ENCODE data around the gene C1QTNF6.
"Not testable (repeated sequence)": the region's sequence is repeated elsewhere in the genome, so short reads cannot be mapped to it uniquely, and the experiment has no call there.

C1QTNF6 gene

DNA sequence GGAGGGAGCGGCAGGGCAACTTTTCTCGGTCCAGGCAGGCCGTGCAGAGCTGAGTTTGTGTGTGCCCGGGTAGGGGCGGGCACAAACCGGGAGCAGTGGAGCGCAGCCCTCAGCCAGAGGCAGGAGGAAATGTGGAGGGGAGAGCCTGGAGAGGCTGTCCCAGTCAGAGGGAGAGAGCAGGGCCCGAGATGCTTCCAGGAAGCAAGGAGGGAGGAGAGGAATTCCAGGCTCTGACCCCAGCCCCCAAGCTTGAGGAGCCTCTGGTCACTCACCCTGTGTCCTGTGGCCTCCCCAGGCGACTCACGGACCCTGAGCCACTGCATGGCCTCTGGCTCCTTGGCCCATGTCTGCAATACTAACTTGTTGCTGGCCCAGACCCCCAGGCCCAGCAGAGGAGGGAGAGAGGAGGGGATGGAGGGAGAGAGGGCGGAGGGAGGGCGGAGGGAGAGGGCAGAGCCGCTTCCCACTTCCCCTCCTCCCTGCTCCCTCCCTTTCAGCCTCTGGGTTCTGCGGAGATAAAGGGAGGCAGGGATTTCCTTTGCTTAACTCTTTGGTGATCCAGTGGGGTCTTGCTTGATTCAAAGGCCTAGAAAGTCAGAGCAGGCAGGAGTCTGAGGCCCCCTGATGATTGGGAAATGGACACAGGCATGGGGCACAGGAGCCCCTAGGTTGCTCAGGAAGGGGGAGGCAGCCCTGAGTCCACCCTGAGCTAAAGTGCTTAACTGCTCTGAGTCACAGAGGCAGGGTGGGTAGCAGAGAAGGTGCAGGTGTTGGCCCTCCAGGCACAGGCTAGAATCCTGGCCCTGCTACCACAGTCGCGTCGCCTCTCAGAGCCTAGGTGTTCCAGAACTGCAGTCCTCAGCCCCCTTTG lies at the start of gene C1QTNF6:
C1QTNF6 (minus strand) TSS at position 357 of the 871 bp plus-strand sequence; CDS start at position 323, 34 bp downstream.
- no peak for DNase-seq (ENCODE audit: low read depth in 1 of 2, low spot score in 1 of 2)

DNA sequence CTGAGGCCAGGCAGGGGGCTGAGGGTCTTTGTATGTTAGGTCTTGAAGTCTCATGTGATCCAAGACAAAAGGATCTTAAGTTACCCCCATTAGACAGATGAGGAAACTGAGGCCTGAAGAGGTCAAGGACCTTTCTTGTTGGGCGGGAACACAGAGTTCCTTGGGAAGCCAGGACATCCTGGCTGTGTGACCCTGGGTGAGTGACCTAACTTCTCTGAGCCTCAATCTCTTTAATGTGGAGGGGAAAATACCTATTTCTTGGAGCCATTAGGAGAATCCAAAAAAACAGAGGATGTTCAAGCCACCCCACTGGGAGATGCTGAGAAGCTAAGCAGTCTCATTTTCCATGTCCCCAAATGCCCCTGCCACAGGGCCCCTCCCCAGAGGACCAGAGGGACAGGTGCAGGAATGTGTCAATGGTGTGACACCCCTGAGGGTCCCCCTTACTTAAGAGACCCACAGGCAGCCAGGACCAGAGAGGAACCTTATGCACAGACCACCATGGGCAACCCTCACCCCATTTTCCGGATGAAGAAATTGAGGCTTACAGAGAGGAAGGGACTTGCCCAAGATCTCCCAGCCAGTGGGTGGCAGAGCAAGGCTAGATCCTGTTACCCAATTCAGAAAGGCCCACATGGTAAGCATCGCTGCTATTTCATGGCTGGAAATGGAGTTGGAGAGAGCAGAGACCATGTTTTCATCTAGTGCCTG lies 48.0 kb upstream of the C1QTNF6 start:
- DNase-seq (ENCODE audit: low read depth in 1 of 2, low spot score in 1 of 2): no peak

DNA sequence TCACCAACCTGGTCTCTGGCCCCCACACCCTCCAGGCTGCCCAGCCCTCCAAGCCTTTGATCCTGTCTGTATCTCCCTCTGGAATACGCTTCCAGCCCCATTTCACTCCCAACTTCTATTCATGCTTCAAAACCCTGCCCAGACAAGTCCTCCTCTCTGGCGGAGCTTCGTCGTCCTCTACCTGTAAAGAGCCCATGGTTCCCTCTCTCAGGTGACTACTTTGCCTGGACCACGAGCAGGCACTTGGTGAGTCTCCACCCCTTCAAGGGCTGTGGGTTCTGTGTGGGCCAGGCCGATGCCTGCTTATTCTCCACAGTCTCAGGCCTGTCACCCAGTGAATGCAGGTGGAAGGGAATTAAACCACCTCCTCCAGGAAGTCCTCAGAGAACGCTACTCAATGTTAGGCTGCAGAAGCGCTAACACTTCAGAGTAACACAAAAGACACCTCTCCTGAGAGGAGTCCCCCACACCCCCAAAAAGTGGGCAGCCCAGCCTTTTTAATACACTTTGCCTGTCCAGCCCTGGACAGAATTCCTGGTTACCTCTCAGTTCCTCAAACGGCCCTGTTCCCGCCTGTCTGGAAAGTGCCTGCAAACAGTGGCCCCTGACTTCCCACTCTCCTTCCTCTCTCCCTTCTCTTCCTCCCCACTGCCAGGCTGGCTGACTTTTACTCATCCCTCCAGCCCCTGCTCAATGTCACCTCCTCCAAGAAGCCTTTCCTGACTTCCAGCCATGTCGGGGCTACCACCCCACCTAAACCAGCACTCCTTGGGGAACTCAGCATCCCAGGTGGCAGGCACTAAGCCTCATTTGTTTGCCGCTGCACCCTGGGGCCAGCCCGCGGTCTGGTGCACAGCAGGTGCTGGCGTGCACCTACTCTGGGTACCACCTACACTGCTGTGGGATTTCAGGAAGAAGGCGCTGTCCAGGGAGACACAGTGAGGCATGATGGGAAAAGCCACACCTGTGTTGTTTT lies 47.0 kb upstream of the C1QTNF6 start:
- no peak for DNase-seq (ENCODE audit: low read depth in 1 of 2, low spot score in 1 of 2)

DNA sequence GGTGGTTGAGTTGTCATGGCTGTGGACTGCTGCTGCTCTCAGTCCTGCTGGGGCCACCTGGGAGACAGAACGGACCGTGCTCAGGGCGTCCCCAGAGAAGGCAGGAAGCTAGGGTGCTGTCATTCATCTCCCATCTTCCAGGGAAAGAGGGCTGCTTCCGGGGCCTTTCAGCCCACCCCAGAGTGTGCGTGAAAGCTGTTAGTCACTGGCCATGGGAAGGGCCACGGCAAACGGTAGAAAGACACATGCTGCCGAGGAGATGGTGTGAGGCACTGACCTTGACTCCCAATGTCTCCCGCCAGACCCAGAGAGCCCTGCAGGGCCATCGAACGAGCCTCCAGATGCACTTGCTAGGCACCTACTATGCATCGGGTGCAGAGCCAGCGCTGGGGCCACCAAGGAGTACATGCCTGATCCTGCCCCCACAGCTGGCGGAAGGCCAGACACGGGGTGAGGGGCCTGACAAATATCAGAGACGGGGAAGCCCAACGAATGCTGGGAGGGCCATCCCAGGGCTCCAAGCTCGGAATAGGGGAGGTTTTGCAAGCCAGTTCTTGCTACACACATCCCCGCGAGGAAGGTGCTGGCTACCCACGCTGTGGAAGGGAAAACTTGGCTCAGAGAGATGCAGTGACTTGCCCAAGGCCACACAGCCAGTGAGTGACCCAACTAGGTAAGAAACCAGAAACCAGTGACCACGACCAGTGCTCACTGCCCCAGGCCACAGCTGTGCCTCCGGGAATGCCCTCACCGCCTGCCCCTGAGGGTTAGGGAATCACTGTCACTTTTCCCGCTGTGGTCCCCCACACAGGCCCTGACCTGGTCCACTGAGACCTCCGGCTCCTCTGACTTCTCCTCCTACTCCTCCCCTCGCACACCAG lies 45.9 kb upstream of the C1QTNF6 start:
- DNase-seq (ENCODE audit: low read depth in 1 of 2, low spot score in 1 of 2): no peak

DNA sequence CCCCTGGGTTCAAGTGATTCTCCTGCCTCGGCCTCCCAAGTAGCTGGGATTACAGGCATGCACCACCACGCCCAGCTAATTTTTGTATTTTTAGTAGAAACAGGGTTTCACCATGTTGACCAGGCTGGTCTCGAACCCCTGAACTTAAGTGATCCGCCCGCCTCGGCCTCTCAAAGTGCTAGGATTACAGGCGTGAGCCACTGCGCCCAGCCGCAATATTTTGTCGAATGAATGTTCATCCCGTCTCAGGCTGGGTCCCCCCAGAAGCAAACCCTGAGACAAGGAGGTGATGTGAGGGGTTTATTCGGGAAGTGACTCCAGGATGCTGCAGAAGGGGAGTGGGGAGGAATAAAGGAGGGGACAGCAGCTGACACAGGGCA lies 45.3 kb upstream of the C1QTNF6 start:
- not testable (repeated sequence) for DNase-seq (ENCODE audit: low read depth in 1 of 2, low spot score in 1 of 2)

DNA sequence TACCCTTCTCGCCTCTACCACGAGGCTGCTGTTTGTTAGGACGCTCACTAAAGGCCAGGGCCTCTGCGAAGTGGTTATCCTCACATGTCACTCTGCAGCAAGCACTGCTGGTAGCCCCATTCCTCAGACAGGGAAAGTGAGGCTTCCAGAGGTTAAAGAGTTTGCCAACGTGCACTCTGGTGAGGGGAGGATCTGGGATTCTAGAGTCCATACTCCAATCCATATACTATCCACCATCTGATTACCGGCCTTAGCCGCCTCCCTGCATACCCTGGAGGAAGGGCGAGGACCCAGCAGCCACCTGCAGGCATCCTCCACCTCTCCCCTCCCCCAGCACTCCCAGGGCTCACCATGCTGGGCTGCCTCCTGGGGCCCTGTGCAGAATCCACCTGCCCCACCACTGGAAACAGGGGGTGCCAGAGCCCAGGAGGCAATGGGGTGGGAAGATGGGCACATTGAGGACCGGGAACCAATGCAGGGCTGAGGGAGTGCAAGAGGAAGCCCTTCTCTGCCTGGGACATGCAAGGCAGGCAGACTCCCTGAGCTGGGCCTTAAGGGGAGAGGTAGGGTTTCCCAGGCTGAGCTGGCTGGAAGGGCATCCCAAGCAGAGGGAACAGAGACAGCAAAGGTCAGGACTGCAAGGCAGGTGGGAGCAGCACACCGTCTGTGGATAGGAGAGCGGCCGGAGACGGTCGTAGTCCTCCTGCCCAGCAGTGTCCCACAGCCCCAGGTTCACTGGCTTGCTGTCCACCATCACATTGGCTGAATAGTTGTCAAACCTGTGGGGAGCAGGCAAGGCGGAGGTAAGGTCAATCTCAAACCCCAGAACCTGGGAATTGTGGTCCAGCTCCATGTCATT lies 44.3 kb upstream of the C1QTNF6 start:
- DNase-seq (ENCODE audit: low read depth in 1 of 2, low spot score in 1 of 2): no peak

DNA sequence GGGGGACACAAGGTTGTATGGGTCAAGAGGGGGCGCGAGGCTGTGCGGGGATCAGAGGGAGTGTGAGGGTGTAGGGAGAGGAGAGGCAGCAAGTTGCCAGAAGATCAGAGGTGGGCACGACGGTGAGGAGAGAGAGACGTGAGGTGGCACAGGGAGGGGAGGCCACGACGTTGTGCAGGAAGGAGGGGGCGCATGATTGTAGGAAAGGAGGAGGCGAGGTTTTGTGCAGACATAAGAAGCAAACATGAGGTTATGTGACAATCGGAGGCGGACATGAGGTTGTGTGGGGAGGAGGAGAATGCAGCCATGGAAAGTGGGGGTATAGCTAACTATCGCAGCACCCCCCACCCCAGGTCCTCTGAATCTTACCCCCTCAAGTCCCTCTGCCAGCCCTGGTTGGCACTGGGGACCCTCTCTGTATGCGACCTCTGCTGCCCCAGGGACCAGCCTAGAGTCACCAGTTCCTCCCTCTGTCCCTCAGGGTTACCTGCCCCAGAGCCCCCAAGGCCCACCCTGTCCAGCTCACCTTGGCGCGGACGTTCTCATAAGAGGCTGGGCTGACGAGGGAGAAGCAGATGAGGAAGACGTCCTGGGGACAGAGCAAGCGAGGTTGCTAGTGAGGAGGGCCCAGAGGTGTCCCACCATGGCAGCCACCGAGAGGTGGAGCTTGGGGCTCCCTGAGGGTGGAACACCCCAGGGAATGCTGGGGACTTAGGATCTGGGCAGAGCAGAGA lies 43.5 kb upstream of the C1QTNF6 start:
- DNase-seq (ENCODE audit: low read depth in 1 of 2, low spot score in 1 of 2): no peak

DNA sequence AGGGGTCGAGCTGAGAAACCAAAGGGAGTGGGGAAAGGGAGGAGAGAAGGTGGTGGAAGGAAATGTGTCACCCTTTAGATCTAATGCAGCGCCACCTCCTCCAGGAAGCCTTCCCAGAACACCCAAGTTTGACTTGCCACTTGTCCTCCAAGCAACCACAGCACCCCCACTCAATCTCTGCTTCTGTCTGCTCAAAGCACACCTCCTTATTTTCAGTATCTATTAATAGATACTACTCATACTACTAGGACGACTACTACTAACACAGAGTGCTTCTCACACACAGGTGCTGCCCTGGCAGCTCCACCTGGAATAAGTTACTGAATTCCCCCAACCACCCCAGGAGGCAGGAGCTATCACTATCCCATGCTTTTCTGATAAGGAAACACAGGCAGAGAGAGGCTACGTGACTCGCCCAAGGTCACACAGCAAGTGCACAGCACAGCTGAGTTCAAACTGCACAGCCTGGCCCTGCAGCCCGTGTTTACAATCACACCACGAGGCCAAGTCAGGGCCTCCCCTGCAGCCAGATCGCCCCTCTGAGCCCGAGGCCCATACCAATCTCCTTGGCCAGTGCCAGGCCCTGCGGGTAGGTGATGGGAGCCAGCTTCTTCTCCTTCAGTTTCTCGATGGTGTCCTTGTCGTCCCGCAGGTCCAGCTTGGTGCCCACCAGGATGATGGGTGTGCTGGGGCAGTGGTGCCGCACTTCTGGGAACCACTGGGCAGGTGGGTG lies 42.8 kb upstream of the C1QTNF6 start:
- no peak for DNase-seq (ENCODE audit: low read depth in 1 of 2, low spot score in 1 of 2)

DNA sequence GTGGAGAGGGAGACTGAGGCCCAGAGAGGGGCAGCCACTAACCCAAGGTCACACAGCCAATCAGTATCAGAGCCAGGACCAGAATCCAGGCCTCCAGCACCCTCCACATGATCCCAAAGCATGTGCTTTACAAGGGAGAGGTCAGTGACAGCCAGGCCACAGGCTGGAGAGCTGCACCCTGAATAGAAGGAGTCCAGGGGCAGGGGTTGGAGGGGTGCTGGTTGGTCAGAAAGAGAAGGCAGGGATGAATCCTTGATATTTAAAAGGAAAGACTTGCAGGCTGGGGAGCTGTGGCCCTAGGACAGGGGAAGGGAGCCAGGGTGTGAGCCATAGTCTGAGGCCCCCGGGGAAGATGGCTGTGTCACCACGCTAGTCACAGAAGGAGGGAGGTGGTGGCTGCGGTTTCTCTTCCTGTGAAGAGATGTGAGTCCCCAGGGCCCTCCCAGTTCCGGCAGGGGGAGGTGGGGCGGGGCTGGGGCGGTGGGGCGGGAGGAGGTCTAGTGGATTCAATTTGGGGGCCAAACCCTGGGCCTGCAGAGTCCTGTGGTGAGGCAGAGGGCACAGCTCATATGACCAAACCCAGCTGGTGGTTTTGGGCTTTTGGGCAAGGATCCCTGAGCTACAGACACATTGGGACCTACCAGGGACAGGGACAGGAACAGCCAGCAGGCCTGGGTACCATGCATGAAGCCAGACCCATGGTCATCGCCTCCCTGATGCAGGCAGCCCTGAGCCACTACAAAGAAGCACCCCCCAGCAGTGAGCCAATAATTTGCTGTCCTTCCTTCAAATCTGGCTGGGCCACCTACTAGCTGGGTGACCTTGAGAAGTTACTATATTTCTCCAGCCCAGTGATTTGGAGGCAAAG lies 42.0 kb upstream of the C1QTNF6 start:
- peak; percentile 77 to 79 for DNase-seq (ENCODE audit: low read depth in 1 of 2, low spot score in 1 of 2)

DNA sequence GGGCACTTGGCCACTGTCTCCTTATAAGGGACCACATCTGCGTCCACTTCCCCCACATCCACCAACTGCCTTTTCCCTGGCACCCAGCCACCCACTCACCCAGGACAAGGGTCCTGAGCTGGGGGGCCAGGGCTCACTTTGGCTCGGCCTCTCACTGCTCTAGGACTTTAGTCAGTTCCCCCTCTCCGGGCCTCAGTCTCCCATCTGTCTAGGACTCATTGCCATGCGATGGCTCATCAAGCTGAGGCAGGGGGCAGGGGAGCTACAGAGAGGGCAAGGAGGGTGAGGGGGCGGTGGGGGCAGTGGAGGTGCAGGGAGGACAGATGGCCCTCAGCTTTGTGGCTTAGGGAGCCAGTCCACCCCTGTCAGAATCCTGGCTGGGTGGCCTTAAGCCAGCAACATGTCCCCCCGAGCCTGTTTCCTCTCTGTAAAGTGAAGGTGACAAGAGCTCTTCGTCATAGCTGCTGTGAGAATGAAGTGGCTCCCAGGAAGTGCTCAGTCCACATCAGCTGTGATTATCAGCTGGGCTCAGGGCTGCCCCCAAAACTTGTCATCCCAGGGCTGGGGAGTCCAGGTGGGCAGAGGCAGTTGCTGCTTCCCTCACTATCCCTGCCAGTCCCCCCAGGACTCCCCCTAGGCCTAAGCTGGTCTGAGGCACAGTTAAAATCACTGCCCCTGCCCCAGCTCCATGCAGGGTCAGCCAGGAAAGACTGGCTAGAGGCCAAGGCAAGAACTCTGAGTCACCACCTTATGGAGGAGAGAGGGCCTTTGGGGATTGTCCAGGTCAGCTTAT lies 41.2 kb upstream of the C1QTNF6 start:
- no peak for DNase-seq (ENCODE audit: low read depth in 1 of 2, low spot score in 1 of 2)

DNA sequence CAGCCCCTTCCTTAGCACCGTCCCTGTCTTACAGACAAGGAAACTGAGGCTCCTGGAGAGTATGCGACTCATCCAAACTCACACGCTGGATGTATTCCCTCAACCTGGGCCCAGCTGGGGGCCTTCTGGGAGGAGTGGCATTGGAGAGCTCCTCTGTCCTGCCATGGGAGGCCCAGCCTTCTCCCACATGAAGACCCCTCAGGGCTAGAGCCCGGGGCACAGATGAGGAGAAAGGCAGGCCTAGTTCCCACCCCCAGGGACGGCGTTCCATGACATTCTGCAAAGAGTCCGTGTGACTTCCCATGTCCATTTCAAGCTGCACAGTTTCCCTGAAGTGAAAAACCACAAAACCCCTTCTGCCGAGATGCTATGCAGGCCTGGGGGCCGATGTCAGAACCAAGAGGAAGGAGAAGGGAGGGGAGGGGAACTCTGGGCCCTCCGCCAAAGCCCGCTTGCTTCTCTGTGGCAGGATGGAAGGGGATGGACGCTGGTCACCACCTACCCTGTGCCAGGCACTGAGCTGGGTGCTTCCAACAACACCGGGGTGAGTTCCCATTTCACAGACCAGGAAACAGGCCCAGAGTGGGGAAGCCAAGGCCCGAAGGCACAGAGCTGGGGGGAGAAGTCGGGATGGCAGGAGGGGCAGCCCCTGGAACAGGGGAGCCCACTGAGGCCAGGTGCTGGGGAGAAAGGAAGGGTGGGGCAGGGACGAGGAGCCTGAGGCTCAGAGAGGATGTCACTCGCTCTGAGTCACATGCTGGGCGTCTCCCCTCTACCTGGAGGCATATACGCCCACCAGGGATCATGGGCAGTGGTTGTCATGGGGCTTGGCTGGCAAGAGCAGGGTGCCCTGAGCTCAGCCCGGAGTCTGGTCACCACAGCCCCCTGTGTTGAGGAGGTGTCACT lies 40.3 kb upstream of the C1QTNF6 start:
- no peak for DNase-seq (ENCODE audit: low read depth in 1 of 2, low spot score in 1 of 2)

DNA sequence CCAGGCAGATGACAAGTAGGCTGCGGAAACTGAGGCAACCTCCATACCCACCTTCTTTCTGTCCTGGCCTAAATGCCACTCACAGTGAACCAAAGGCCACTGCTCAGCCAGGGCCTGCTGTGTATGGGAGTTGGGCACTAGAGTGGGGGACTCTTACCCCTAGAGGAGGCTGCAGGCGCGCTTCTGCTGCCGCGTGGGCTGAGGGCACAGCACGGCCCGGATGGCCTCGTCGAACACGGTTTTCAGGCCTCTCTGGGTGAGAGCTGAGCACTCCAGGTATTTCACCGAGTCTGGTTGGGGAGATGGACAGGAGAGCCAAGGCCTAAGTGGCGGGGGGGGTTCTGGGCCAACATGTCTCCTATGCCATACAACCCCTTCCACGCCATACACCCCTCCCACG lies 38.5 kb upstream of the C1QTNF6 start:
- no peak for DNase-seq (ENCODE audit: low read depth in 1 of 2, low spot score in 1 of 2)

DNA sequence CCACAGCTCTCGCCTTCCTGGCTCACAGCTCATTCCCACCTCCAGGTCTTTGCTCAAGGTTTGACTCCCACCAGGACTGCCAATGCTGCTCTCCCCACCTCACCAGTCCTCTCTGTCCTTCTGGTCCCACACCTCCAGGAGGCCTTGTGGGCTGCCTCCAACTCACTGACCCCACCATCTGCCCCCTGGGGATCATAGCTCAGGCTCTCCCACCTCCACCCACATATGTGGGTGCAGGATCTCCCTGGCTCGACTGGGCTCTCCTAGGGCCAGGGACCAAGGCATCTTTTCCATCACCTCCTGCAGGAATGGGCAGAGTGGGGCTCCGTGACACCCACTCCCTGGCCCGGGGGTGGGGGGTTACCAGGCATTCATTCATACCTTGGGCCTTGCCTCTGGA lies 38.0 kb upstream of the C1QTNF6 start:
- DNase-seq (ENCODE audit: low read depth in 1 of 2, low spot score in 1 of 2): no peak

DNA sequence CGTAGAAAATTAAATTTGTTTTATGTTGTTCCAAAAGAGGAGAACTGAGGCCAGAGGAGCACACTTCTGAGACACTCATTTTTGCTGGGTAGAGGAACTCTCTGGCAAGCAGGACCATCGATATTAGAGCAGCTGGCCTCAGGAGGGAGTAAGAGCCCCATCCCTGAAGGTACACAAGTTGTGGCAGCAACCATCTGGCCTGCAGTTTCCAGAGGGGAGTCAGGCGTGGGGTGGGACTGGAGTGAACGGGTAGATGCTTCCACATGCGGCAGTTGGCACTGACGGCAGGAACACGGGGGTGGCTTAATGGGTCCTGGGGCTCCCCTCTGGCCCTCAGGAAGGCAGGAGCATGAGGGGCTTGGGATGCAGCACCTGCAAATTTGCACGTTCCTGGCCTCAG lies 37.4 kb upstream of the C1QTNF6 start:
- no peak for DNase-seq (ENCODE audit: low read depth in 1 of 2, low spot score in 1 of 2)

DNA sequence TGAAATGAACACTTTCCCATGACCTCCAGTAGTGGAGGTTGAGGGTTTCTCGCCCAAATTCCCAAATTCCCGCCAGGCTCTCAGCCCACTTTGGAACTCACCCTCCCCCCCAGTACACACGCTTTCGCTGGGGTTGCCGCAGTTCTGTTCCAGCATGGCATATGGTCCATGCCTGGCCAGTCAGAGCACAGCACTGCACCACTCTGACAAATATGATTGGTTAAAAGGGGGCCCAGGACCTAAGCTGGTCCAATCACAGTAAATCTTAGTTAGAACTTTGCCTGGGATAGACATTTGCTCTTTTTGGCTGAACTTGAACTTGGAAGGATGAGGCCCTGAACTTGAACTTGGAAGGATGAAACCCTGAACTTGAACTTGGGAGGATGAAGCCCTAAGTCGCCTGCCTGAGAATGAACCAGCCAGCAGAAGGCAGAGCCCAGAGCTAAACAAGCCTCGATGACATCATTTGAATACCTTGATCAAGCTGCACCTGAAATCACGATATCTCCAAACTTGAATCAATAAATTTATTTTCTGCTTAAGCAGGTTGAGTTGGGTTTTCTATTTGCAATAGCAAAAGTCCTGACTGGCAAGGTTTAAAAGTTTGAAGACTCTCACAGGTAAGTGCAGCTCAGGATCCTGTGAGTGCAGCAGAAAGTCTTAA lies 36.8 kb upstream of the C1QTNF6 start:
- no peak for DNase-seq (ENCODE audit: low read depth in 1 of 2, low spot score in 1 of 2)

All from stimulated activated CD4-positive, alpha-beta T cell treated with anti-CD3 and anti-CD28 coated beads, Interleukin-15, amount 100 ng/mL, for 1 hour (primary cell).